AG04450 (cell line): ENCODE data around the gene TCEANC2. TPM values are rescaled to one million over a fixed set of nuclear protein-coding genes. Genes with fewer than 3 reads are reported as not detected.

Experiments
- CTCF ChIA-PET: fragments of 300-600, 350-600 bp; formaldehyde crosslinking; extraction: SDS; loops from one replicate; lab custom pipeline; 2022; ENCODE audit warnings: antibody characterized with exemption, inconsistent platforms; lab: Charles Lee
- POLR2A ChIA-PET: fragments of 350-600 bp; formaldehyde crosslinking; extraction: SDS; loops from one replicate; lab custom pipeline; 2021; ENCODE audit warnings: antibody characterized with exemption, inconsistent platforms; lab: Yijun Ruan, JAX
- DNase-seq: peaks from one replicate; pipeline ENCODE4 v3.0.0-alpha.2; 2011; ENCODE audit warnings: low read depth, low spot score
- H3K27ac ChIP-seq: one replicate; pipeline ENCODE4 v1.5.1; 2012; ENCODE audit warnings: low read depth, low read length, control low read depth
- H3K27me3 ChIP-seq: one replicate; pipeline ENCODE4 v1.6.0; 2012; ENCODE audit warnings: low read length; ENCODE audit not compliant: control insufficient read depth, insufficient read depth
- H3K4me3 ChIP-seq: 2 replicates; pipeline ENCODE4 v1.5.1; 2011; ENCODE audit warnings: mild to moderate bottlenecking, low read depth, low read length, control low read depth
- H3K9me3 ChIP-seq: 2 replicates; pipeline ENCODE4 v1.5.1; 2012; ENCODE audit warnings: low read length; ENCODE audit not compliant: control insufficient read depth, insufficient read depth
- polyA plus RNA-seq: library from polyadenylated mRNA; depleted of rRNA; stranded (reverse); fragments of >200 nt; gene quantifications from 2 replicates; pipeline ENCODE4 v1.2.3, GENCODE V29; 2011; rRNA removed
- small RNA-seq: library from RNA; depleted of rRNA; stranded (forward); fragments of <200 nt; gene quantifications from one replicate; pipeline ENCODE3, GENCODE V24; 2012; ENCODE audit warnings: low read depth; ENCODE audit not compliant: insufficient read length
- TF ChIP-seq, protein P1 (sequence below): IDR thresholded peaks from 2 replicates; pipeline ENCODE4 v1.5.1; 2011; ENCODE audit warnings: low read depth, low read length, control low read depth, inconsistent platforms

The TCEANC2 gene
- polyA plus RNA-seq, 1 experiment: 4.3 TPM

DNA sequence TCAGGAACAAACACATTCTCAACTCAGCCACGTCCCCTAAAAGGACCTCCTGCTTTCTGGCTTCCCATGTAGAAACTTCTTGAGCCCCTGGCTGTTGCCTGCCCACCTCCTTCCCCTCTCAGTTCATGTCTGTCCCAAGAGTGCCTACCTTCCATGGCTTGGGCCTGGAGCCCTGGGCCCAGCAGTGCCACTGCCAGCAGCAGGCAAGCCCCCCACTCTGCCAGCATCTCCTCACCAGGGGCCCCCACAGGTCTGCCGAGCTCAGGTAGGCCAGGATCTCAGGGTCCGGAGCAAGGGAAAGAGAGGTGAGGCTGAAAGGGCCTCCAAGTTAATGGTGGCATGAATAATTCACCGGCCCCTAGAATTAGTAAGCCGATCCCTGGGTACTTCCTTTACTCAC, 99.3 kb downstream of the TCEANC2 start, which contains the start of gene CDCP2:
TSS of gene CDCP2 (minus strand) at position 305 of the 400 bp plus-strand sequence. CDS start at position 227, 78 bp downstream.
- Histone ChIP-seq H3K27me3 (peaks cover 2% of the 10 kb centered on the region), H3K9me3 (no peaks in the 10 kb centered on the region), H3K4me3 (no peak within 1 kb of the TSS), H3K27ac (peak within 1 kb of the TSS; percentile 39)
- ChIA-PET CTCF (interaction anchor here (1.4 kb wide), 1 partner anchor 336 kb away, joined by 3 read pairs; no protein-coding TSS in a partner anchor), POLR2A (no interaction called here)
- DNase-seq: no peak
- TF ChIP-seq, protein P1, sequence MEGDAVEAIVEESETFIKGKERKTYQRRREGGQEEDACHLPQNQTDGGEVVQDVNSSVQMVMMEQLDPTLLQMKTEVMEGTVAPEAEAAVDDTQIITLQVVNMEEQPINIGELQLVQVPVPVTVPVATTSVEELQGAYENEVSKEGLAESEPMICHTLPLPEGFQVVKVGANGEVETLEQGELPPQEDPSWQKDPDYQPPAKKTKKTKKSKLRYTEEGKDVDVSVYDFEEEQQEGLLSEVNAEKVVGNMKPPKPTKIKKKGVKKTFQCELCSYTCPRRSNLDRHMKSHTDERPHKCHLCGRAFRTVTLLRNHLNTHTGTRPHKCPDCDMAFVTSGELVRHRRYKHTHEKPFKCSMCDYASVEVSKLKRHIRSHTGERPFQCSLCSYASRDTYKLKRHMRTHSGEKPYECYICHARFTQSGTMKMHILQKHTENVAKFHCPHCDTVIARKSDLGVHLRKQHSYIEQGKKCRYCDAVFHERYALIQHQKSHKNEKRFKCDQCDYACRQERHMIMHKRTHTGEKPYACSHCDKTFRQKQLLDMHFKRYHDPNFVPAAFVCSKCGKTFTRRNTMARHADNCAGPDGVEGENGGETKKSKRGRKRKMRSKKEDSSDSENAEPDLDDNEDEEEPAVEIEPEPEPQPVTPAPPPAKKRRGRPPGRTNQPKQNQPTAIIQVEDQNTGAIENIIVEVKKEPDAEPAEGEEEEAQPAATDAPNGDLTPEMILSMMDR: no peak

DNA sequence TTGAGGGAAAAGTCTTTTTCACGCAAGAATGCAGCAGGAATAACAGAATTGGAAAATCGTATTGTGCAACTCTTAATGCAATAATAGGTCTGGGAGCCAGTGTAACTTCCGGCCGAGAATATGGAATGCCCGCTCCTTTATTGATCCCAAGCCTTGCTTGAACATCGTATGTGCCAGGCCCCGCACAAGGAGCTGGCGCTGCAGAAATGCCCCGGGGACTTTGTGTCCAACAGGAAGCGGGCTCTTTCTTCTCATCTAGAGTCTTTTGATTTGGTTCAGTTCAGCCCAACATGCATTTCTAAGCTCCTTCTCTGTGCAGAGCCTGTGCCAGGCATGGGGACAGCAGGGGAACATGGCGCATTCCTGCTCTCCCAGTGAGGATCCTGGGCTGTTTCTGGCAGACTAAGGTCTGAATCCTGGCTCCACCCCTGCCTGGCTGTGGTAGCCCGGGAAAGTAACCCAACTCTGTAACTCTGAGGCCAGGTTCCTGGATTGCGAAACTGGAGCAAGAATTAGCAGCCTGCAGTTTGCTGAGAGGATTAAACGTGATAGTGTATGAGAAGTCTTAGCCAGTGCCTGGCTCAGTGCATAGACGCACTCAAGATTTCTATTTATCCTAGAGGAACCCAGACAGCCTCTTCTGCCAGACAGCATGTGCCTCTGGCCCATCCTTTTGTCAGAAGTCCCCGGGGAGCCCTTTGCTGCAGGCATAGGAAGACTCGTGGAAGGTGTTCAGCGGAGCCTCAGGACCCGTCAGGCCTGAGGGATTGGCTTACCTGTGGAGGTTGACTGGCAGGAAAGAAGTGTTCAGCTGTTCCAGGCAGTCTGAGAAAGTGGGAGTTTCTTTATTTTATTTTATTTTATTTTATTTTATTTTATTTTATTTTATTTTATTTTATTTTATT, 100.4 kb downstream of the TCEANC2 start:
- DNase-seq: peak; percentile 21

More for the DNA sequence above, 100.4 kb downstream of the TCEANC2 start:
- peak overlapping the region; percentile 39 for H3K27ac ChIP-seq
- peaks cover 2% of the 10 kb centered on the region for H3K27me3 ChIP-seq
- TF ChIP-seq, protein P1: no peak
- POLR2A ChIA-PET: no interaction called here
- H3K9me3 ChIP-seq: no peaks in the 10 kb centered on the region
- CTCF ChIA-PET: interaction anchor here (1.1 to 1.4 kb wide), 2 partner anchors 33 to 335 kb away, joined by 3 read pairs; no protein-coding TSS in a partner anchor
- H3K4me3 ChIP-seq: no peak overlapping the region

Small RNA genes within 50 kb of the gene (small RNA-seq; reads per million reads assigned to genes)
- gene AL353898.1 (not detected), gene AL353898.2 (not detected)

Other genes starting within 250 kb of the TCEANC2 start
- 13.1 and 19.0 TPM in 2 replicates for gene NDC1, start 215.3 kb upstream of the TCEANC2 start, polyA plus RNA-seq
- 48.5 and 52.4 TPM in 2 replicates for gene YIPF1, start 163.8 kb upstream of the TCEANC2 start, polyA plus RNA-seq
- gene DIO1, start 159.4 kb upstream of the TCEANC2 start, polyA plus RNA-seq: not detected in 2 replicates
- 41.9 and 54.2 TPM in 2 replicates for gene IFT25, start 107.9 kb upstream of the TCEANC2 start, polyA plus RNA-seq
- gene LRRC42, start 107.3 kb upstream of the TCEANC2 start, polyA plus RNA-seq: 44.5 and 51.4 TPM in 2 replicates
- not detected in 2 replicates for gene LDLRAD1, start 35.4 kb upstream of the TCEANC2 start, polyA plus RNA-seq
- 535 and 636 TPM in 2 replicates for gene TMEM59, start 404 bp upstream of the TCEANC2 start, polyA plus RNA-seq
- not detected in 2 replicates for gene CDCP2, start 99.4 kb downstream of the TCEANC2 start, polyA plus RNA-seq
- gene CYB5RL, start 146.4 kb downstream of the TCEANC2 start, polyA plus RNA-seq: 4.0 and 4.1 TPM in 2 replicates
- 16.6 and 27.9 TPM in 2 replicates for gene MRPL37, start 146.6 kb downstream of the TCEANC2 start, polyA plus RNA-seq